ENCODE measurements around the gene PTPRA.

DNA sequence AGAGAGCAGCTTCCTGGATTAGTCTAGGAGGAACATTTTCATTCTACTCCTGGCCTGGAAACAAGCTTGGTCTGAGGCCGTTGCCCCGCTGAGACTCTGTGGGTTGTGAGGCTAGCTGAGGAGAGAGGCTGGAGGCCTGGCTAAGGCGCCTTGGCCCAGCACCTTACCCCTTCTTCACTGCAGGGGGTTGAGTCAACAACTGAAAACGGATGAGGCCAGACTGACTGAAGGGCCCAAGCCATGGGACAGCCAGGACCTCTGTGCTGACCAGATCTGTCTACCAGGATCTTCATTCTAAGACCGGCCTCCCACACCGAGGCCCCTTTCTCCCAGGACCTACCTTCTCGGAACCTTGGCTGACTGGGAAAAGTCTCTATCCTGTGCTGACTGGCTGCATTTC lies 214.8 kb downstream of the PTPRA start:
- TF ChIP-seq, protein P1, sequence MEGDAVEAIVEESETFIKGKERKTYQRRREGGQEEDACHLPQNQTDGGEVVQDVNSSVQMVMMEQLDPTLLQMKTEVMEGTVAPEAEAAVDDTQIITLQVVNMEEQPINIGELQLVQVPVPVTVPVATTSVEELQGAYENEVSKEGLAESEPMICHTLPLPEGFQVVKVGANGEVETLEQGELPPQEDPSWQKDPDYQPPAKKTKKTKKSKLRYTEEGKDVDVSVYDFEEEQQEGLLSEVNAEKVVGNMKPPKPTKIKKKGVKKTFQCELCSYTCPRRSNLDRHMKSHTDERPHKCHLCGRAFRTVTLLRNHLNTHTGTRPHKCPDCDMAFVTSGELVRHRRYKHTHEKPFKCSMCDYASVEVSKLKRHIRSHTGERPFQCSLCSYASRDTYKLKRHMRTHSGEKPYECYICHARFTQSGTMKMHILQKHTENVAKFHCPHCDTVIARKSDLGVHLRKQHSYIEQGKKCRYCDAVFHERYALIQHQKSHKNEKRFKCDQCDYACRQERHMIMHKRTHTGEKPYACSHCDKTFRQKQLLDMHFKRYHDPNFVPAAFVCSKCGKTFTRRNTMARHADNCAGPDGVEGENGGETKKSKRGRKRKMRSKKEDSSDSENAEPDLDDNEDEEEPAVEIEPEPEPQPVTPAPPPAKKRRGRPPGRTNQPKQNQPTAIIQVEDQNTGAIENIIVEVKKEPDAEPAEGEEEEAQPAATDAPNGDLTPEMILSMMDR (optimal IDR thresholded peaks at IDR 0.05 in 1 of 3, IDR thresholded peaks at IDR 0.05 in 1 of 3, conservative IDR thresholded peaks at IDR 0.05 in 1 of 3; ENCODE audit: extremely low read depth in 1 of 3, insufficient read depth in 2 of 3, low read length in 3 of 3), result no peak
- TF ChIP-seq EZH2 (IDR thresholded peaks at IDR 0.05; ENCODE audit: low read length), result no peak

Measured in keratinocyte (primary cell).